ENCODE data around the gene SLC4A8.

The SLC4A8 gene

DNA sequence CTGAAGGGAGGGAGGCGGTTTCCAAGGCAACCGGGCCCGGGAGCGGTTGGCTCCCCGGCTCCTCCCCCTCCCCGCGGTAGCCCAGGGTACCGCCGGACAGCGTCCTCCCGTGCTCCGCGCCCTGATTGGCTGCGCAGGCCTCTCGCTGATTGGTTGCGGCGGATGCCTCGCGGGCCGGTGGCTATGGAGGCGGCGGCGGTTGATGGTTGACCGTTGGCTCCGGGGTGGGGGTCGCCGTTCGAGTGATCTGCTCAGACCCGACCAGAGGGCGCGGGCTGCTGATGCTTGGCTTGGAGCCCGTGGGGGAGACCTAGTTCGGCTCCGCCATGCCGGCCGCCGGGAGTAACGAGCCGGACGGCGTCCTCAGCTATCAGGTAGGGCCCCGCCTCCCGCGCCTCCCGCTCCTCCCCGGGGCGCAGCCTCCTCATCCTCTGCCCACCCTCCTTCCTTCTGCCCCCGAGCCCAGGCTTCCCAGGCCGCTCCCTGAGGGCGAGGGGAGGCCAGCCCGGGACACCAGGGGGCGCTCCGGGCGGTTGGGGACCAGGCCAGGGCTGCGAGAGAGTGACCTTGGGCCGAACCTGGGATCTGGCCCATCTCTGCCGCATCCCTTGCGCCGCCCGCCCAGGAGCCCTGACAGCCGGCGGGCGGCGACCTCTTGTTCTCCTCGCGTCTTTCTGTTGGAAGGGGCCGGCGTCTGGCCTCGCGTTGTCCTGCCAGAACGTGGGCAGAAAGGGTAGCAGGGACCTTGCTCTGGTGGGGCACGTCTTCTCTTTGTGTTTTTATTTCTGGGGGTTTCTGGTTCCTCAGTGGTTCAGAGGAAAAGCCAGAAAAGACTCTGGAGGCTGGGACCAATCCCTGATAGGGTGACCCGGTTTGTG is at the start of gene SLC4A8:
Gene SLC4A8, plus strand, starts transcription at position 170 of the 878 bp plus-strand sequence. Its CDS starts 157 bp downstream, at position 327.
- TF ChIP-seq FOXM1 (IDR thresholded peaks at IDR 0.05; ENCODE audit: borderline replicate concordance, low read depth) (0 out of 2 replicates have a peak, but pooled peaks have one; percentile 24), RAD21 (IDR thresholded peaks at IDR 0.05; ENCODE audit: low read depth) (peak; percentile 49; the same call in 1 of the 2 replicates), EGR1 (IDR thresholded peaks at IDR 0.05) (no peak), YY1 (IDR thresholded peaks at IDR 0.05; ENCODE audit: low read depth) (peak; percentile 48; the same call in 1 of the 2 replicates)

DNA sequence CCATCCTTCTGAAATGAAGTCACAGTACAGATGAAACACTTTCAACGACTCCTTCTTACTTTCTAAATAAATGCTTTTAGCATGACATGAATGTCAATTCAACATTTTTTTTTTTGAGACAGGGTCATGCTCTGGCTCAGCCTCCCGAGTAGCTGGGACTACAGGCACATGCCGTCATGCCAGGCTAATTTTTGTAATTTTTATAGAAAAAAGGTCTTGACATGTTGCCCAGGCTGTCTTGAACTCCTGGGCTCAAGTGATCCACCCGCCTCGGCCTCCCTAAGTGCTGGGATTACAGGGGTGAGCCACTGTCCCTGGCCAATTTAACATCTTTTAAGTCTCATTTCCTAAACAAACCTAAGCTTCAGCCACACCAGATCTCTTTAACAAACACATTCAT is 49.8 kb upstream of the SLC4A8 start:
- TF ChIP-seq, protein P1, sequence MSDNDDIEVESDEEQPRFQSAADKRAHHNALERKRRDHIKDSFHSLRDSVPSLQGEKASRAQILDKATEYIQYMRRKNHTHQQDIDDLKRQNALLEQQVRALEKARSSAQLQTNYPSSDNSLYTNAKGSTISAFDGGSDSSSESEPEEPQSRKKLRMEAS (IDR thresholded peaks at IDR 0.05), result no peak
- TF ChIP-seq NFIC (IDR thresholded peaks at IDR 0.05), result no peak
- no peak for TF ChIP-seq YY1 (IDR thresholded peaks at IDR 0.05; ENCODE audit: low read depth)
- TF ChIP-seq TEAD4 (IDR thresholded peaks at IDR 0.05), result no peak

DNA sequence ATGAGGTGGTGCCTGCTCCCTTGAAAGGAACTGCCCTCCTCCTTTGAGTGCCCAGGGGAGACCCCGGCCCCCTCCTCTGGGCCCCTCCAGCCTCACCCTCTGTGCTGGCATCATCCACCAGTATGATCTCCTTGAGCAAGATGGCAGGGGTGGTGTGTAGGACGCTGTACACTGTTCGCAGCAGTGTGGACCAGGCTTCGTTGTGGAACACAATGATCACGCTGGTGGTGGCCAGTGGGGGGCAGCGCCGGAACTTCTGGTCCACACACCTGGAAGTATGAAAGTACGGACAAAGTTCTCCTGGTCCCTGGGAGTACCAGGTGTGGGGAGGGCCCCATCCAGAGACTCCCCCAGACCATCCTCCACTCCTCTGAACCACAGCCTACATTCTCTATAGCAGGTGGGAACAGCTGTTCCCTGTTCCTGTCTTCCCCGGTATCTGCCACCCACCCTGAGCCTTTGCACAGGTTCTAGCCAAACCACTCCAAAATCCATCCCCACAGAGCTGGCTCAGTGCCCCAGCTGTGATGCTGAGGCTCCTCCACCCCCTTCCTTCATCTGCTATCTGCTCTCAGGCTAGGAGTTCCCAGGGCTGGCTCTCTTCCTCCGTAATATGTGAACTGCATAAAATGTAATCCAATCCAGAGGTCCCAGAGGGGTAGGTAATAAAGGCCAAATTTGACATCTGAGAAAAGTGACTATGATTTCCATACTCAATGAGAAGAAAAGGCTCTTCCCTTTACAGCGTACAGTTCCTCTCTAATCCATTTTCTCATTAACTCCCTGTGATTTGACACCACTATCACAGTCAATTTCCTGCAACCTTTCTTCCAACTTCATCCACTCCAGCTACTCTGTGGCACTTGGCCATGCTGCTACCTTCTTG is 47.3 kb upstream of the SLC4A8 start:
- TF ChIP-seq TCF12 (IDR thresholded peaks at IDR 0.05; ENCODE audit: low read depth), result no peak
- TF ChIP-seq, protein P2, sequence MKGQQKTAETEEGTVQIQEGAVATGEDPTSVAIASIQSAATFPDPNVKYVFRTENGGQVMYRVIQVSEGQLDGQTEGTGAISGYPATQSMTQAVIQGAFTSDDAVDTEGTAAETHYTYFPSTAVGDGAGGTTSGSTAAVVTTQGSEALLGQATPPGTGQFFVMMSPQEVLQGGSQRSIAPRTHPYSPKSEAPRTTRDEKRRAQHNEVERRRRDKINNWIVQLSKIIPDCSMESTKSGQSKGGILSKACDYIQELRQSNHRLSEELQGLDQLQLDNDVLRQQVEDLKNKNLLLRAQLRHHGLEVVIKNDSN (IDR thresholded peaks at IDR 0.05), result no peak
- TF ChIP-seq RAD21 (IDR thresholded peaks at IDR 0.05; ENCODE audit: low read depth), result no peak
- no peak for TF ChIP-seq ZBTB7A (IDR thresholded peaks at IDR 0.05; ENCODE audit: low read depth)
- TF ChIP-seq, protein P1 (IDR thresholded peaks at IDR 0.05), result no peak
- TF ChIP-seq EP300 (IDR thresholded peaks at IDR 0.05; ENCODE audit: borderline replicate concordance), result no peak
- TF ChIP-seq CREB1 (IDR thresholded peaks at IDR 0.05; ENCODE audit: low read depth), result no peak
- no peak for TF ChIP-seq CEBPB (IDR thresholded peaks at IDR 0.05)
- no peak for TF ChIP-seq EGR1 (IDR thresholded peaks at IDR 0.05)
- TF ChIP-seq, protein P3, sequence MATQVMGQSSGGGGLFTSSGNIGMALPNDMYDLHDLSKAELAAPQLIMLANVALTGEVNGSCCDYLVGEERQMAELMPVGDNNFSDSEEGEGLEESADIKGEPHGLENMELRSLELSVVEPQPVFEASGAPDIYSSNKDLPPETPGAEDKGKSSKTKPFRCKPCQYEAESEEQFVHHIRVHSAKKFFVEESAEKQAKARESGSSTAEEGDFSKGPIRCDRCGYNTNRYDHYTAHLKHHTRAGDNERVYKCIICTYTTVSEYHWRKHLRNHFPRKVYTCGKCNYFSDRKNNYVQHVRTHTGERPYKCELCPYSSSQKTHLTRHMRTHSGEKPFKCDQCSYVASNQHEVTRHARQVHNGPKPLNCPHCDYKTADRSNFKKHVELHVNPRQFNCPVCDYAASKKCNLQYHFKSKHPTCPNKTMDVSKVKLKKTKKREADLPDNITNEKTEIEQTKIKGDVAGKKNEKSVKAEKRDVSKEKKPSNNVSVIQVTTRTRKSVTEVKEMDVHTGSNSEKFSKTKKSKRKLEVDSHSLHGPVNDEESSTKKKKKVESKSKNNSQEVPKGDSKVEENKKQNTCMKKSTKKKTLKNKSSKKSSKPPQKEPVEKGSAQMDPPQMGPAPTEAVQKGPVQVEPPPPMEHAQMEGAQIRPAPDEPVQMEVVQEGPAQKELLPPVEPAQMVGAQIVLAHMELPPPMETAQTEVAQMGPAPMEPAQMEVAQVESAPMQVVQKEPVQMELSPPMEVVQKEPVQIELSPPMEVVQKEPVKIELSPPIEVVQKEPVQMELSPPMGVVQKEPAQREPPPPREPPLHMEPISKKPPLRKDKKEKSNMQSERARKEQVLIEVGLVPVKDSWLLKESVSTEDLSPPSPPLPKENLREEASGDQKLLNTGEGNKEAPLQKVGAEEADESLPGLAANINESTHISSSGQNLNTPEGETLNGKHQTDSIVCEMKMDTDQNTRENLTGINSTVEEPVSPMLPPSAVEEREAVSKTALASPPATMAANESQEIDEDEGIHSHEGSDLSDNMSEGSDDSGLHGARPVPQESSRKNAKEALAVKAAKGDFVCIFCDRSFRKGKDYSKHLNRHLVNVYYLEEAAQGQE (IDR thresholded peaks at IDR 0.05; ENCODE audit: low read depth), result no peak
- TF ChIP-seq FOXM1 (IDR thresholded peaks at IDR 0.05; ENCODE audit: borderline replicate concordance, low read depth), result no peak
- no peak for TF ChIP-seq YY1 (IDR thresholded peaks at IDR 0.05; ENCODE audit: low read depth)
- TF ChIP-seq NFIC (IDR thresholded peaks at IDR 0.05), result no peak
- no peak for TF ChIP-seq TAF1 (IDR thresholded peaks at IDR 0.05; ENCODE audit: low read depth)
- no peak for TF ChIP-seq TEAD4 (IDR thresholded peaks at IDR 0.05)

DNA sequence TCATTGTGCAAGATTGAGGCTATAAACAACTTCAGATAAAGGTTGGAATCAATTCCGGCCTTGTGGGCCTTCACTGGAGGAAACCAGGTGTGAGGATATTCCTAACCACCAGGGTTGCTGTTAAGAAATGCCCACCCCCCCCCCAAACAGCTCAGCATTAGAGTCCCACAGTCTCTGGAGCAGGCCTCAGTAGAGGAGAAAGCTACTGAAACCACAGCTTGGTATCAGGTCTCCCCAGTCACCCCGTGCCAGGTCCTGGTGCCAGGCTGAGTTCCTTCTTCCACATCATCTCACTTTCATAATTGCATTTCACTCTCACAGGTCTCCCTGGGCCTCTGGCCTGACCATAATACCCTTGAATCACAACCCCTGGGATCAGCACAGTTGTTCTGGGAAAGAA is 45.9 kb upstream of the SLC4A8 start:
- no peak for TF ChIP-seq FOXM1 (IDR thresholded peaks at IDR 0.05; ENCODE audit: borderline replicate concordance, low read depth)
- no peak for TF ChIP-seq TEAD4 (IDR thresholded peaks at IDR 0.05)
- TF ChIP-seq, protein P3 (IDR thresholded peaks at IDR 0.05; ENCODE audit: low read depth), result no peak
- TF ChIP-seq TCF12 (IDR thresholded peaks at IDR 0.05; ENCODE audit: low read depth), result no peak
- no peak for TF ChIP-seq EP300 (IDR thresholded peaks at IDR 0.05; ENCODE audit: borderline replicate concordance)
- no peak for TF ChIP-seq EGR1 (IDR thresholded peaks at IDR 0.05)
- TF ChIP-seq, protein P1 (IDR thresholded peaks at IDR 0.05), result no peak
- no peak for TF ChIP-seq CREB1 (IDR thresholded peaks at IDR 0.05; ENCODE audit: low read depth)
- no peak for TF ChIP-seq YY1 (IDR thresholded peaks at IDR 0.05; ENCODE audit: low read depth)
- TF ChIP-seq, protein P2 (IDR thresholded peaks at IDR 0.05), result no peak
- no peak for TF ChIP-seq NFIC (IDR thresholded peaks at IDR 0.05)
- TF ChIP-seq RAD21 (IDR thresholded peaks at IDR 0.05; ENCODE audit: low read depth), result no peak

DNA sequence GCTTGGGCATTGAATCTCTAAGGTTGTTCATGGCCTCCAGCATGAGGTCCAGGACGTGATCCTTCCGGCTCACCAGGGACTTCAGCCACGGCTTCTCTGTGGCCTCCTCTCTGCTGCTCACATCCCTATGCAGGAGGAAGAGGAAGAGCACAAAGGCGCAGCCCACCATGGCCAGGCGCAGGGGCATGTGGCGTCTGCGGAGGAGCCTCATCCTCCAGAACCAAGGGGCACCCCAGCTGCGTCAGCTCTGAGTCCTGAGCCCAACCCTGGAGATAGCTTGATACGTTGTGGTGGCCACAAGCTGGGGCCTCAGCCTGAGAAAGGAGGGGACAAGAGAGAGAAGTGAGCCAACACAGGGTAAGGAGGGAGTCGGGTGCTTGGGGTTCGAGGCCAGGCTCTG is 45.1 kb upstream of the SLC4A8 start:
- TF ChIP-seq YY1 (IDR thresholded peaks at IDR 0.05; ENCODE audit: low read depth), result no peak
- TF ChIP-seq FOXM1 (IDR thresholded peaks at IDR 0.05; ENCODE audit: borderline replicate concordance, low read depth), result no peak
- no peak for TF ChIP-seq CREB1 (IDR thresholded peaks at IDR 0.05; ENCODE audit: low read depth)
- TF ChIP-seq NFIC (IDR thresholded peaks at IDR 0.05), result no peak
- TF ChIP-seq RAD21 (IDR thresholded peaks at IDR 0.05; ENCODE audit: low read depth), result no peak
